GM19239 (cell line): ENCODE results near the gene ZG16.
"Not testable (repeated sequence)": the region's sequence is repeated elsewhere in the genome, so short reads cannot be mapped to it uniquely, and the experiment has no call there.

Source experiments
- DNase-seq: peaks from one replicate; pipeline ENCODE4 v3.0.0; 2011; ENCODE audit warnings: low spot score; ENCODE audit not compliant: insufficient read length
- FAIRE-seq: peaks from 2 replicates; lab custom pipeline; 2011; peaks lifted over from hg19 to GRCh38; lab: Jason Lieb, UNC

Gene ZG16

DNA sequence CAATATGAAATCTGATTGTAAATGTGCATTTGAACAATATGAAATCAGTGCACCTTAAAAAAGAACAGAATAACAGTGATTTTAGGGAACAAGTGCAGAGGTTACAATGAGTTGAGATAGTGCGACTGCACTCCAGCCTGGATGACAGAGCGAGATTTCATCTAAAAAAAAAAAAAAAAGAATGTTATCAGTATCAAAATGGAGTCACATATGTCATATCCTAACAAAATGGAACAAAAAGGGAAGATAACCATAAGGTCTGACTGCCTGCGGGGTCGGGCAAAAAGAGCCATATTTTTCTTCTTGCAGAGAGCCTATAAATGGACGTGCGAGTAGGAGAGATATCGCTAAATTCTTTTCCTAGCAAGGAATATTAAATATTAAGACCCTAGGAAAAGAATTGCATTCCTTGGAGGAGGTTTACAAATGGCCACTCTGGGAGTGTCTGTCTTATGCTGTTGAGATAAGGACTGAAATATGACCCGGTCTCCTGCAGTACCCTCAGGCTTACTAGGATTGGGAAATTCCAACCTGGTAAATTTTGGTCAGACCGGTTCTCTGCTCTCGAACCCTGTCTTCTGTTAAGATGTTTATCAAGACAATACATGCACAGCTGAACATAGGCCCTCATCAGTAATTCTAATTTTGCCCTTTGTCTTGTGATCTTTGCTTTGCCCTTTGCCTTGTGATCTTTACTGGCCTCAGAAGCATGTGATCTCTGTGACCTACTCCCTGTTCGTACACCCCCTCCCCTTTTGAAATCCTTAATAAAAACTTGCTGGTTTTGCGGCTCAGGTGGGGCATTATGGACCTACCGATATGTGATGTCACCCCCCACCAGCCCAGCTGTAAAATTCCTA lies 5.3 kb downstream of the ZG16 start:
- DNase-seq, FAIRE-seq: not testable (repeated sequence)

DNA sequence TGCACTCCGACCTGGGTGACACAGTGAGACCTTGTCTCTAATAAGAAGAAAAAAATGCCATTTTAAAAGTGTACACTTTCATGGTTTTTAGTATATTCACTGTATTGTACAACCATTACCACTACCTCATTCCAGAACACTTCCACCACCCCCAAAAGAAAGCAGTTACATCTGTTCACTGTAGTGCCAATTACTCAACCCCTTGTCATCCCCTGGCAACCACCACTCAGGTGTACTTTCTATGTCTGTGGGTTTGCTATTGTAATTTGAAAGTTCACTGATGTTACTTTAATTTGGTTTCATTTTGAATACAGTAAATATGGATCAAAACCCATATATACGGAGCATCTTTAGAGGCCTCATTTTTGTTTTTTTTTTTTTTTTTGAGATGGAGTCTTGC lies 6.1 kb downstream of the ZG16 start:
- no peak for FAIRE-seq
- no peak for DNase-seq

GRCh38 chr16:29784901-29785500 lies 6.9 kb downstream of the ZG16 start:
- DNase-seq (peak; percentile 54), FAIRE-seq (no peak)

DNA sequence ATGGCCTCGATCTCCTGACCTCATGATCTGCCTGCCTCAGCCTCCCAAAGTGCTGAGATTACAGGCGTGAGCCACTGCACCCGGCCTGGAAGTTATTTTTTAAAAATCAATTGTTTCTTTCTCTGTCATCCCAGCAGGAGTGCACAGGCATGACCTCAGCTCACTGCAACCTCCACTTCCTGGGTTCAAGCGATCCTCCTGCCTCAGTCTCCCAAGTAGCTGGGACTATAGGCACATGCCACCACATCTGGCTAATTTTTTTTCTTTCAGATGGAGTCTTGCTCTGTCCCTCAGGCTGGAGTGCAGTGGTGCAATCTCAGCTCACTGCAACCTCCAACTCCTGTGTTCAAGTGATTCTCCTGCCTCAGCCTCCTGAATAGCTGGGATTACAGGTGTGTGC lies 9.1 kb downstream of the ZG16 start:
- DNase-seq, FAIRE-seq: not testable (repeated sequence)

DNA sequence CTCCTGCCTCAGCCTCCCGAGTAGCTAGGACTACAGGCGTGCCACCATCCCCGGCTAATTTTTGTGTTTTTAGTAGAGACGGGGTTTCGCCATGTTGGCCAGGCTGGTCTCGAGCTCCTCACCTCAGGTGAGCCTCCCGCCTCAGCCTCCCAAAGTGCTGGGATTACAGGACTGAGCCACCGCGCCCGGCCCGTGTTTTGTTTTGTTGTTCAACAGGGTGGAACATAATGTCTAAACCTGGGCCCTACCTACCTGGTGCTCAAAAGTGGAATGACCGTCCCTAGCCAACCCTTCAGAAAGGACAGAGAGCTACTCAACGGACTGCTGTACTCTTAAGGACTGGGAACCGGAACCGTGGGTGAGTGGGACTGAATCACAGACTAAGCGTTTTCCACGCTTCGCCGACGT lies 11.7 kb downstream of the ZG16 start:
- DNase-seq (no peak), FAIRE-seq (no peak)

- DNase-seq (peak; percentile 98), FAIRE-seq (peak; percentile 87)
These were observed 12.3 kb downstream of the ZG16 start, which contains the start of gene KIF22 for GRCh38 chr16:29790183-29790948. TSS of gene KIF22 (plus strand) at chr16:29790751. CDS start at chr16:29790760, 9 bp downstream.

- peak; percentile 11 for FAIRE-seq
- no peak for DNase-seq
These were observed 13.1 kb downstream of the ZG16 start for GRCh38 chr16:29790949-29791844.

DNA sequence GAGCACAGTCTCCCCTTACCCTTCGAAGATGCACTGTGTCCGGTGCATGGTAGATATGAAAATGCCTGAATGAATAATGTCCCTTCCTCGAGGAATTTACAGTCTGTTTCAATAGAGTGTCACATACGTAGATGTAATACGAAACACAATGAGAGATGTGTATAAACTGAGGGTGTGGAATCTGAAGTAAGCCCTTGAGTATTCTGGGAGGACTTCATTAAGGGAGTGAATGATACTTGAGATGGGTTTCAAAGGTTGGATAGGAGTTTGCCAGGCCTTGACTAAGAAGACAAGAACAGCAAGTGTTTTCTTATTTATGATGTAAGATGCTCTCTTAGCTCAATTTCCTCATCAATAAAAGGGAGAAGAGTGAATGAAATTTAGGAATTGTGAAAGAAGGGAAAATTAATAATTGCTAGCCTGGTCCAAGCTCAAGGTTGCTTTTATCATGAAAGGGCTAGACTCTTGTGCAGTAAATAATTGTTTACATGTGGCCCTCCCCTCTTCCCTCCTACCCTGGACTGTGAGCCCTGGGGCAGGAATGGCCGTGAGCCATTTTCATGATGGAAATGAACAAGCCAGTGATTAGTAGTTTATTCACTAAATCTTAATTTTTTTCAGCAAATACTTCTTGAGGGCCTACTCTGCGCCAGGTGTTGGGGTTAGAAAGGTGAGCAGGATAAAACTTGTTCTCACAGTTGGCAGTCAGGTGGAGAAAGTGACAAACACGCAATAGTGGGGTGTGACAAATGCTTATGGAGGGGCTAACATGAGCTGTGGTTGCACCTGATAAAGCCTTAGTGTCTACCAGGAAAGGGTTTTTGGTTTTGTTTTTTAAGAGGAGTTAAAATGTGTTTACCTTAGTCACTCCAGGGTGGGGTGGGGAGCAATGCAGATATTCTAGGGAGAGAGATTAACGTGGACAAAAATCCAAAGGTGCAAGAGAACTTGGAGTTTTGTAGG lies 14.1 kb downstream of the ZG16 start:
- DNase-seq = no peak
- FAIRE-seq = no peak

DNA sequence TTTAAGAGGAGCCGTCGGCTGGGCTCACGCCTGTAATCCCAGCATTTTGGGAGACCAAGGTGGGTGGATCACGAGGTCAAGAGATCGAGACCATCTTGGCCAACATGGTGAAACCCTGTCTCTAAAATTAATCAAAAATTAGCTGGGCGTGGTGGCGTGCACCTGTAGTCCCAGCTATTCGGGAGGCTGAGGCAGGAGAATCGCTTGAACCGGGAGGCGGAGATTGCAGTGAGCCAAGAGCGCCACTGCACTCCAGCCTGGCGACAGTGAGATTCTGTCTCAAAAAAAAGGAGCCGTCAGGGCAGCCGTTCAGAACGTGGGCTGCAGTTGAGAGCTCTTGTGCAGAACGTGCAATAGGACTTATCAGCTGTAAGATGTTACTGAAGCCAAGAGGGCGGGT lies 15.1 kb downstream of the ZG16 start:
- DNase-seq, FAIRE-seq: not testable (repeated sequence)

- DNase-seq (no peak), FAIRE-seq (no peak)
These were observed 16.2 kb downstream of the ZG16 start for GRCh38 chr16:29794231-29794710.

DNA sequence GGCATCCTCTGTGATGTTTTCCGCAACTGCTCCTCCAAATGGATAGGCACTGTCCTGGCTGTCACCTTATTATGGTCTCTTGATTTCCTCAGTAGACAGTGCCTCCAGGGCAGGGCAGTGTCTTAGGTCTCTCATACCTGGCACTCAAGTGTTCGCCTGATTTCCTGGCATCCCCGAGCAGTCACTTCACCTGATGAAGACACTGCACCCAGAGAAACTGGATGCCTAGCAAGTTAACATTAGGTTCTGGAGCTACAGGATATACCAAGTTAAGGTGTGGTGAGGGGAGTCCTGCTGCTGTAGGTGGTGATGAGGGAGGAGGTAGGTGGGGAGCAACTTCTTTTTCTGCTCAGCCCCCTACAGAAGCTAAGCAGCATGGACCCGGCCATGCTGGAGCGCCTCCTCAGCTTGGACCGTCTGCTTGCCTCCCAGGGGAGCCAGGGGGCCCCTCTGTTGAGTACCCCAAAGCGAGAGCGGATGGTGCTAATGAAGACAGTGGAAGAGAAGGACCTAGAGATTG lies 24.4 kb downstream of the ZG16 start:
- no peak for DNase-seq
- FAIRE-seq = no peak

DNA sequence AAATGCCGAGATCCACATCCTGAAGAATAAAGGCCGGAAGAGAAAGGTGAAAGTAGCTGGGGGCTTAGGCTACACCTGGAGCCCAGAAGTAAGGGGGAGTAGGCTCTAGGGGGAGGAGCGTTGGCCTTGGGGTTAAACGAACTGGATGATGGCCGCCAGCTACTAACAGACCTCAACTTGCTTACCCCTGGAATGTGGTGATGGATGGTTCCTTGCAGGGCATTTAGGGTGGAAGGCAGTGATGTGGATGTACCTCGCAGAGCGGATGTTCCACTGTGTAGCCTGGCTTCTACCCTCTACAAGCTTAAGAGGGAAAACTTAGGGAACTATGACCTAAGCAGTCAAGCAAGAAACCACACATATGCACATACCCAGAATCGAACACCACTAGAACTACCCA lies 26.0 kb downstream of the ZG16 start:
- no peak for DNase-seq
- FAIRE-seq = no peak

GRCh38 chr16:29804455-29805231 lies 26.6 kb downstream of the ZG16 start:
- DNase-seq (no peak), FAIRE-seq (no peak)

- DNase-seq = peak; percentile 85
- FAIRE-seq = peak; percentile 92
These were observed 27.4 kb downstream of the ZG16 start for GRCh38 chr16:29805232-29806098.

DNA sequence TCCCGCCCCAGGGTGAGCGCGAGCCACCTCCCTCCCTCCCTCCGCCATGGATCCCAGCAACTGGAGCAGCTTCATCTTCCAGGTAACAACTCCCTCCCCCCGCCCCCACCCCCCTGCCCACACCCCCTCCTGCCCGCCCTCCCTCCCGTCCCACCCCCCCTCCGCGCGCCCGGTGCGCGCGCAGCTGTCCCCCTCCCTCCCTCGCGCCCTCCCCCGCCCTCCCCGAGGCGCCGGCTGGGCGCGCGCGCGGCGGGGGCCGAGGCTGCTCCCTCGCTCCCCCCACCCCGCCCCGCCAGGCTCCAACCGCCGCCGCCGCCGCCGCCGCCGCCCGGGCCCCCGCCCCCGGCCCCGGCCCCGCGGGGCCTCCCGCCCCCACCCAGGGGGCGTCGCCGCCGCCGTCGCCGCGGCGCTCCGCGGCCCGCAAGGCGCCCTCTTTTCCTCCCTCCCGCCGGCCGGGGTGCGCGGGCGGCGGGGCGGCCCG lies 28.1 kb downstream of the ZG16 start, which contains the start of gene MAZ:
TSS of gene MAZ (plus strand) at position 431 of the 481 bp plus-strand sequence. CDS start 173 bp downstream, outside the sequence.
- DNase-seq = no peak

GRCh38 chr16:29806641-29807425 lies 28.8 kb downstream of the ZG16 start:
- no peak for DNase-seq
- FAIRE-seq = no peak

More for the DNA sequence above, 28.1 kb downstream of the ZG16 start, which contains the start of gene MAZ:
- FAIRE-seq = no peak
